ENCODE data around the gene GRM8.

GRCh38 chr7:126662856-126663255 lies 589.9 kb downstream of the GRM8 start:
- TF ChIP-seq CTCF (conservative IDR thresholded peaks at IDR 0.05; ENCODE audit: low read length) (no peak), EZH2phosphoT487 (IDR thresholded peaks at IDR 0.05; ENCODE audit: borderline replicate concordance, low read depth, low read length) (no peak)
